Fibroblast of lung (primary cell): ENCODE data around the gene FAT2. TPM values are rescaled to one million over a fixed set of nuclear protein-coding genes. Genes with fewer than 3 reads are reported as not detected.

ENCODE experiments used
- DNase-seq, 2 donors: peaks; one replicate each; pipeline versions ENCODE4 v3.0.0 to v3.0.0-alpha.2; 2010; ENCODE audit warnings: low read depth in 2 of 2
- H2AFZ ChIP-seq: 2 replicates; pipeline ENCODE4 v1.5.1; 2012; ENCODE audit warnings: low read length, control low read depth, inconsistent platforms
- H3K27ac ChIP-seq: 2 replicates; pipeline ENCODE4 v1.5.1; 2011; ENCODE audit warnings: low read length, control low read depth; ENCODE audit not compliant: insufficient read depth
- H3K27me3 ChIP-seq: 2 replicates; pipeline ENCODE4 v1.5.1; 2011; ENCODE audit warnings: mild to moderate bottlenecking, low read length; ENCODE audit not compliant: control insufficient read depth, insufficient read depth
- H3K36me3 ChIP-seq: 2 replicates; pipeline ENCODE4 v1.5.1; 2011; ENCODE audit warnings: low read length; ENCODE audit not compliant: control insufficient read depth, insufficient read depth
- H3K4me1 ChIP-seq: 2 replicates; pipeline ENCODE4 v1.5.1; 2011; ENCODE audit warnings: low read length; ENCODE audit not compliant: control insufficient read depth, insufficient read depth; ENCODE audit errors: extremely low read depth
- H3K4me2 ChIP-seq: 2 replicates; pipeline ENCODE4 v1.5.1; 2011; ENCODE audit warnings: low read length, control low read depth; ENCODE audit not compliant: insufficient read depth; ENCODE audit errors: extremely low read depth
- H3K4me3 ChIP-seq, 4 experiments: fragments of 200-600 bp in 1 of 4; sonication (generic) in 1 of 4; replicated peaks in 1 of 4; 2 replicates each; pipeline ENCODE4 v1.5.1; 2011 to 2016; ENCODE audit warnings: low read length in 4 of 4, low read depth in 3 of 4, mild to moderate bottlenecking in 3 of 4, control low read depth in 2 of 4, inconsistent platforms in 1 of 4, mixed read lengths in 1 of 4; ENCODE audit not compliant: insufficient read depth in 1 of 4; ENCODE audit errors: control extremely low read depth in 1 of 4
- H3K79me2 ChIP-seq: 2 replicates; pipeline ENCODE4 v1.5.1; 2012; ENCODE audit warnings: mild to moderate bottlenecking, low read length, inconsistent platforms; ENCODE audit not compliant: control insufficient read depth, insufficient read depth
- H3K9ac ChIP-seq: 2 replicates; pipeline ENCODE4 v1.5.1; 2011; ENCODE audit warnings: mild to moderate bottlenecking, low read length, control low read depth; ENCODE audit not compliant: insufficient read depth
- H3K9me3 ChIP-seq: 2 replicates; pipeline ENCODE4 v1.5.1; 2012; ENCODE audit warnings: low read depth, low read length; ENCODE audit not compliant: control insufficient read depth, insufficient read depth
- H4K20me1 ChIP-seq: 2 replicates; pipeline ENCODE4 v1.5.1; 2011; ENCODE audit warnings: low read length; ENCODE audit not compliant: control insufficient read depth, insufficient read depth; ENCODE audit errors: extremely low read depth
- CTCF ChIP-seq, 2 donors: IDR thresholded peaks in 1 of 2; conservative IDR thresholded peaks in 1 of 2; 1 replicate in 1 of 2; 2 replicates in 1 of 2; pipeline ENCODE4 v1.5.1; 2011 to 2012; ENCODE audit warnings: low read length in 2 of 2, control low read depth in 1 of 2, inconsistent platforms in 1 of 2, low read depth in 1 of 2, mild to moderate bottlenecking in 1 of 2
- EZH2 ChIP-seq: IDR thresholded peaks from 2 replicates; pipeline ENCODE4 v1.5.1; 2012; ENCODE audit warnings: low read length, control low read depth, mild to moderate bottlenecking; ENCODE audit errors: missing control alignments
- polyA plus RNA-seq, 2 donors: library from polyadenylated mRNA; depleted of rRNA in 1 of 2; stranded (reverse) in 1 of 2; unstranded in 1 of 2; fragments of >200 nt; gene quantifications; 2 replicates each; pipeline ENCODE4 v1.2.1, GENCODE V29; 2011 to 2012; ENCODE audit warnings: missing spikeins in 1 of 2
- total RNA-seq: library from RNA; depleted of rRNA; stranded (reverse); fragments of >200 nt; gene quantifications from 2 replicates; pipeline ENCODE4 v1.2.1, GENCODE V29; 2014

FAT2 gene
- total and polyA plus RNA-seq, 2 donors (not counting 1 experiment from before 2014, with no cell fraction given), result under 0.01 TPM; not detected in 1

- Histone ChIP-seq H3K27ac (no peak overlapping the region), H3K27me3 (peaks cover 2% of the 10 kb centered on the region), H2AFZ (no peak overlapping the region), H3K9me3 (no peaks in the 10 kb centered on the region), H3K4me2 (no peak overlapping the region), H3K79me2 (no peaks in the 10 kb centered on the region), H3K4me1 (no peaks in the 10 kb centered on the region), H3K4me3 (no peak overlapping the region), H3K36me3 (no peaks in the 10 kb centered on the region), H3K9ac (no peak overlapping the region), H4K20me1 (no peaks in the 10 kb centered on the region)
- TF ChIP-seq EZH2, result no peak
- DNase-seq, result no peak
Observed at GRCh38 chr5:151569132-151570046, 21.7 kb downstream of the FAT2 start.

GRCh38 chr5:151568036-151568435 lies 23.1 kb downstream of the FAT2 start:
- Histone ChIP-seq H2AFZ (no peak overlapping the region), H3K27me3 (no peaks in the 10 kb centered on the region), H4K20me1 (no peaks in the 10 kb centered on the region), H3K36me3 (no peaks in the 10 kb centered on the region), H3K9ac (no peak overlapping the region), H3K4me3 (no peak overlapping the region), H3K79me2 (no peaks in the 10 kb centered on the region), H3K9me3 (no peaks in the 10 kb centered on the region), H3K4me1 (no peaks in the 10 kb centered on the region), H3K4me2 (no peak overlapping the region), H3K27ac (no peak overlapping the region)
- DNase-seq, result no peak
- TF ChIP-seq CTCF (conservative IDR thresholded peaks at IDR 0.05 in 1 of 2, IDR thresholded peaks at IDR 0.05 in 1 of 2; ENCODE audit: low read depth in 1 of 2, low read length in 2 of 2), result no peak
- TF ChIP-seq EZH2, result no peak

- H3K36me3 ChIP-seq, result no peaks in the 10 kb centered on the region
- no peak for DNase-seq
- no peak overlapping the region for H3K4me3 ChIP-seq
- no peak overlapping the region for H2AFZ ChIP-seq
- no peaks in the 10 kb centered on the region for H4K20me1 ChIP-seq
- H3K9me3 ChIP-seq, result no peaks in the 10 kb centered on the region
- no peaks in the 10 kb centered on the region for H3K4me1 ChIP-seq
- H3K79me2 ChIP-seq, result no peaks in the 10 kb centered on the region
- H3K27ac ChIP-seq, result no peak overlapping the region
- no peak overlapping the region for H3K9ac ChIP-seq
- H3K4me2 ChIP-seq, result no peak overlapping the region
- TF ChIP-seq CTCF (conservative IDR thresholded peaks at IDR 0.05 in 1 of 2, IDR thresholded peaks at IDR 0.05 in 1 of 2; ENCODE audit: low read depth in 1 of 2, low read length in 2 of 2) (no peak), EZH2 (no peak)
- H3K27me3 ChIP-seq, result no peaks in the 10 kb centered on the region
Observed at GRCh38 chr5:151565971-151566370, 25.2 kb downstream of the FAT2 start.
